Right hindlimb (tissue), 1 donor: ENCODE measurements around the gene NRF1.

Experiments used
- DNase-seq: peaks from one replicate; pipeline ENCODE4 v3.0.0-alpha.2; 2018

Gene NRF1

DNA sequence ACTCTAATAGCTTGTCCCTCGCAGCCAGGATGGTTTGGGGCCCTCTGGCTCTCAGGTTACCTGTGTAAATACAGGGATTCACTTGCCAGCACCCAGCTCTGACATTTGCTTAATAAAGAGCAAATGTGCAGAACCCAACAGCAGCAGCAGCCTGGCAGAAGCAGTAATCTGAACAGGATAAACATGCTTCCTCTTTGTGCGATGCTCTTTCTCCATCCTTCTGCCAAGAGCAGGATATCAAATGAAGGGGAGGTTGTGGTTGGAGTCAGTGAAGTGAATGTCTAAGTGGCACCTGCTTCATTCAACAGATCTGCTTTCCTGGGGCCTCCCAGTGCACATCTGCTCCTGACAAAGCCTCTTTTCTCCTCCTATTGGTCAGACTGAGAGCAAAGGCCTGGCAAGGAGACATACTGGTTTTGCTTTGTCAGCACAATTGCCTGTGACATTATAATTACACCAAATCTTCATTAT is 130.3 kb downstream of the NRF1 start:
- no peak for DNase-seq

DNA sequence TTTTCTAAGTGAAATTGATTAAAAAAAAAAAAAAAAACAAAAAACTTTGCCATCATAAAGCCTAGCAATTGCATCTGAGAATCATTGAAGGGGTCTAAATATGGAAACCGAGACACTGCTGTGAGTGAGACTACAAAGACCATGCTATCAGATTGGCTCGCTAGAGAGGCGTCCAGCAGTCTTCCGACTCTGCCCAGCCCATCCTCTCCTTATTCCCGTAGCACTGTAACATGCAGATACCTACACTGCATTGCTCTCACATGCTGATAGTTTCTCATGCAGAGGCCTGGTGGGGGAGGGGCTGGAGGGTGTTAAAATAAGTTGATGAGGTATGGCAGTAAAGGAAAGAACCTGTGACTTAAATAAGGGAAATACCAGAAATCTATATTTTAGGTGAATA is 130.7 kb downstream of the NRF1 start:
- no peak for DNase-seq

DNA sequence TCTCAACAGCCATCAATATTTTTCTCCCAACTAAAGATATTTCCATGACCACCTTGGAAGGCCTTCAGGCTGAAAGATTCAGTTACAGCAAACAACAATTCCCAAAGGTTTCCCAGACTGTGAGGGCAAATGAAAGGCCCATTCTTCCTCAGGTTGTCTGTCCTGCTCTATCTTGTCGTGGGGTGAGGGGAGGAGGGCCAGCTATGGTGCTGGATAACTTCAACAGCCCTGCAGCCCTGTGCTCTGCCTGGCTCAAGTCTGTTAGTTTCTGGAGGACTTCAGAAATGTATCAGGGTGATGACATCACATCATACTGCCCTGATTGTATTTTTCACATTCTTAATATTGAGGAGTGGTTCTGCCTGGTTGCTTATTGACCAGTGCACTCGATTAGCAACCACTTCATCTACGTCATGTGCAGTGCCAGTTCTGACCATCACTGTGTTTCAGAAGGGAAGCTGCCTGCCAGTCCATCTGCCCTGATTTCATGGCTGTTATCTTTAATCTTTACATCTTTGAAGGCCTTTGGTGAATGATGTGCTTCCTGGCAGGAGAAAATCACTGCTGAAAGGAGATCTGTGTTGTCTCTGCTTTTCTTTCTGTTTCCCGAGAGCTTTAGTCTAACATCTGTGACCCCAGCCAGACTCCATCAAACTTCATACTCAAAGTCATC is 135.5 kb downstream of the NRF1 start:
- DNase-seq: no peak

DNA sequence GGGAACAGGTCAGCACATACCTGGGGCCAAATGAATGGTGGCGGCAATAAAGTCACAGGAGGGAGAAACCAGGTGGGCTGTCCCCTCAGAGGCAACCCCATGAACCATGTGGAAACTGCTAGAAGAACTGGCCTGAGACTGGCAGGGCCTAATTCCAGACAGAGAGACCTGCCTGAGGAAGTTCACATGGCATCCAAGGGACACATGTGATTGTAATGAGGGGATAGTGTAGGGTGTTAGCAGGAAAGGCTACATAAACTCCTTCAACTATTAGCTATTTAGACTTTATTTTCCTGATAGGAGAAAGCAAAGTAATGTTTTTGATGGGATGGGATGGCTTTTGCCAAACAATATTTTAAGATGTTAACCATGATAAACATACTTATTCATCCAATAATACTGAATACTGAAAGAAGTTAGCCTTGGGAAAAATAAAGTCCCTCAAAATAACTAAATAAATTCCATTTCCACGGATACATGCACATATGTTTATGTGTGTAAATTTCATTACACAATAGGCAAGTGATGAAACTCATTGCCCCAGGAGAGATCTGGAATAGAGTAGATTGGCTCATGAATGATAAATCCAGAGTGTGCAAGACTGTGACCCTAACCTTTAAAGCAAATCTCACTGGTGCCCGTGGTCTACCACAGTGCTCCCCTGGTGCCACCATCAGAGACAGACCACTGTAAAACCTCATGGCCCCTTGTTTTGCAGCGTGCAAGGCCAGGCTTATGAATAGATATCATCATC is 137.0 kb downstream of the NRF1 start:
- no peak for DNase-seq

DNA sequence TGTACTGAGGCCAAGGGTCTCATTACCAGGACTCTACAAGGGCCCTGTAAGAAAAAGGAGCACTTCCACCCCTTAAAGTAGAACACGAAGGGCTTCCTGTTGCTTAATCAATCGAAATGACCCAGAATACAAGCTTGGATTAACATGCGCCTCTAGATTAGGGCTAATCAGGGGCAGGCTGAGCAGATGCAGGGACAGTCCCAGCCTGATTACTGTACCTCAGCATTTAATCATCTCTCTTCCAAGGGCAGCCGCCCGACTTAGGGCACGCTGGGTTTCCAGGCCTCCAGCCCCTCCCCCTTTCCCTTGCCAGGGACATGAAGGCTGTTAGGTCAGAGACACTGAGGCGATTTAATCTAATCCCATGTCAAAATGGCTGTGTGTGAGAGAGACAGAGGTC is 138.6 kb downstream of the NRF1 start:
- DNase-seq: no peak

DNA sequence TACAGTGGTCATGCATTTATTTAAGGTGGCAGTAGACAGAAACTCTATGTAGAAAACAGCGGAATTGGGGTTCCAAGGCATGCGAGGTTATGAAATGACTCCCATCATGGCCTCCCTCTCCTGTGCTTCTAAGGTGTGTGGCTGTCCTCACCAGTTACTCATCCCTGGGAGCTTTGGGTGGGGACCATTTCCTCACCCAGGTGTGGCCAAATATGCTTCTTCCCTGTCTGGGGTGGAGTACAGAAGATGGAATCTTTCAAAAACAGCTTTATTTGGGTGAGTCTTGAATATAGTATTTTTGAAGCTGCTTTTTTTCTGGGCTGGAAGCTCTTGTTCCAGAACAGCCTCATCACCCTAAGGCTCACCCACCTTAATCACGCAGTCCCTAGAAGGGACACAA is 139.0 kb downstream of the NRF1 start:
- no peak for DNase-seq

DNA sequence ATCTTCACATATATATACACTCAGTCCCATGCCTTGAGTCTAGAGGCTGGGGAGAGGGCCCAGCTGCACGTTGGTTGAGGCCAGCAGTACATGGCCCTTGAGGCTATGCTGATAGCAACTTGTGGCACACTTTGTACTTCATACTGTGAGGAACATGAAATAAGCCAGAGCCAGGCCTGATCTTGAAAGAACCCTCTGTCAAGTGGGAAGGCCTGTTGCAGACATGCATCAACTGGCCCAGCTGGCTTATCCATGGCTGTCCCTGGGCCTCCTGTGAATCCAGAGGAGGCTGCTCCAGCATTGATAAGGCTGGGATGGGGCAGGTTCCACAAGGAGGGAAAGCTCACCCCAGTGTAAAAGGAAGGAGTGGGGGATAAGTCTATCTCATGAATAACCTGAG is 140.4 kb downstream of the NRF1 start:
- no peak for DNase-seq

DNA sequence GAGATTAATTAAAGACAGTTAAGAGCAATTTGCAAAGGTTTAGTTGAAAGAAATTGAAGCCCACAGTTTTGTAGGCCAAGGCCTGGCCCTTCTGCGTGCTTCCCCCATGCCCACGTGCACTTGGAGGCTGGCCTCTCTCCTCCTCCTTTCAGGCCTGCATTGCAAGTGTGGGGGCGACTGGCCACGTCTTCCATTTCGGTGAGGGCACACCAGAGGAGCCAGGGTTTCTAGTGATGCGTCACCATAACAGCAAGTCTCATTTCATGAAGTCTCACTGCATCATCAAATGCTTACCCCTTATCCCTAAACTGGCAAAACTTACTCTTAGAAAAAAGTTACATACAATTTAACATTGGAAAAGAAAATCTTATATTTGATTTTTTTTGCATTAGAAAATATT is 141.2 kb downstream of the NRF1 start:
- DNase-seq: no peak

DNA sequence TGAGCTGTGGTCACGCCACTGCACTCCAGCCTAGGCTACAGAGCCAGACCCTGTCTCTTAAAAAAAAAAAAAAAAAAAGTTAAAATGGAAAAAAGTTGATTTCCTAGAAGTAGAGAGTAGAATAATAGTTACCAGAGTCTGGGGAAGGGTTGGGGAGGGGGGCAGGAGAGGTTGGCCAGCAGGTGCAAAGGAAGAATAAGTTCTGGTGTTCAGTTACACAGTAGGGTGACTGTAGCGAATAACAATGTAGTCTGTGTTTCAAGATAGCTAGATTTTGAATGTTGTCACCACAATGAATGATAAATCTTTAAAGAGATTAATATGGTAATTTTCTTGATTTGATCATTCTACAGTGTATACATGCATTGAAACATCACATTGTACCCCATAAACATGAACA is 142.9 kb downstream of the NRF1 start:
- no peak for DNase-seq

DNA sequence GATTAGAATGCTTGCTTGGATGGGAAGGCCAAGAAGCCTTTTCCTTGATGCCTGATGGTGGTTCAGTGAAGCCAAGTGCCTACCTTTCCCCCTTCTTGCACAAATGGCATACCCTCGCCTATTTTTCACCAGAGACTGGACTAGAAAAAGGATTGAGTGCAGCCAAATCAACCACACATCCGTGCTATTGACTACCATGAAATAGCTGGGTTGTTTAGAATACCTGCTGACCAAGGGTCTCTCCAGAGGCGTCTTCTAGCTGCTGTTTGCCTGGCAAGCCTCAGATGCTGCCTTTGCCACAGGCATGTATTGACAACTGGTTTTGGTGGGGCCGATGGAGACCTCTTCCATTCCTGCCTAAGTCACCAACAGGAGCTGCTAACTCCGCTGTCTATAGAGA is 146.5 kb downstream of the NRF1 start:
- DNase-seq: no peak

DNA sequence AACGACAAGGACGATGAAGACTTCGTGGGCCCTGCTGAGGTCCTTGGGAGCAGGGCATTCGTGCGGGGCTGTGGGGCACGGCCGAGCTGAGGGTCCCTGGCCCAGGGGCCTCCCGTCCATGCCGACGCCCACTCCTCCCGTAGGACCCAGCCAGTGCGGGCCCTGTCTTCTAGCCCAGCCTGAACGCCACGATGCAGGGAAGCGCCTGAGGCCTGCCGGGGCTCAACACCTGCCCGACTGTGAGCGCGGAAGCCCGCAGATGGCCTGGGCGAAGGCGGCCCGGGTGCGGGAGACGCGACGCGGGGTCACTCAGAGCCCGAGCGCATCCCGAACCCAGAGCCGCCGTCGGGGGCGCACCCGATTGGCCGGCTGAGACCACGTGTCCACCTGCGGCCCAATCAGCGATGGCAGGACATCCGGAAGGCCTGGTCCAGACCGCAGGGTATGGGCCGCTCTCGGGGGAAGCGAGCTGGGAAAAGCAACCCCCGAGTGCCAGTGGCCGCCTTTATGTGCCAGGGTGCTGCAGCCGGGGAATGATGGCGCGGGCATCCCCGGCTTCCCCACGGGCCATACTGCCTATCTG is 151.0 kb downstream of the NRF1 start:
- no peak for DNase-seq

DNA sequence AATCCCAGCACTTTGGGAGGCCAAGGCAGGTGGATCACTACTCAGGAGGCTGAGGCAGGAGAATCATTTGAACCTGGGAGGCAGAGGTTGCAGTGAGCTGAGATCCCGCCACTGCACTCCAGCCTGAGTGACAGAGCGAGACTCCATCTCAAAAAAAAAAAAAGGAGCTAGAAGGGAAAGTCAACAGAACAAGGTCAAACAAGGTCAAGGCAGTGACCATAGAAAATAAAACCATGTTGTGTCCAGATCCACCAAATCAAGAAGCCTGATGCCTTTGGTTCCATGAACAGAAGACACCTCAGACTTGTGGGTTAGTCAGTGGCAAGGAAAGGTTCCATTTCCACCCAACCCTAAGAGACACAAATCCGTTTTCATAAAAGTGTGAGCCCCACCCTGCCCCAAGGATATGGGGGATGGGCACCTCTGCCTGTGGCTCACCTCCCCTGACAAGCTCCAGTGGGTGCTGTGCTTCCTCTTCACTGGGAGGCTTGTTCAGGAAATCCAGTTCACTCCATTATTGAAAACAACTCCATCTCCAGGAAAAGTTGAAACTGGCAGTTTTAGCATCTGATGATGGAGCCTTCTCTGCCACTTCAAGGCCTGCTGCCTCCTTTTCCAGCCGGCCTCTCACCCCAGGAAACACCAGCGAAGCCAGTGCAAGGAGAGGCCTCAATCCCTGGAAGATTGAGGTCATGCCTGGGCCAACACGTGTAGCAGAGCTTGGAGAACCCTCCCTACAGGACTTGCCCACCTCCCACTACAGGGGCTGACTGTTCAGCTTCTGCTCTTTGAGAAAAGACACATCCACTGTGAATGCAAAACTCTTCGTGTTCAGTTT is 152.9 kb downstream of the NRF1 start:
- DNase-seq: peak; percentile 8

DNA sequence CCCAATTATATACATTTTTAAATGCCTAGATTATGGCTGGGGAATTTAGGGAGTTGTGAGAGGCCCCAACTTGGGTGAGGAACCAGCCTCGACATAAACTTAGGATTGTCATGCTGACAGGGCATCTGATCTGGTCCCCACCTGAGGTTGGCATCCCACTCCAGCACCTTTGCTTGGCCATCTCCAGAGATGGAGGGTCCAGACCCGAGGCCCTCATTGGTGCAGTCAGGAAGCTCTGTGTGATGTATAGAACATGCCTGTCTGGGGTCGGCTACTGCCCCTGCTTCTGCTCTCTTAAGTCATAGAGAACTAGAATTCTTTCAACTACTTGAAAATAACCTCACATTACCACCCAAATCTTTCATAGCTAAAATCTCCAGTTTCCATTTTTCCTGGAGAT is 153.8 kb downstream of the NRF1 start:
- DNase-seq: no peak

DNA sequence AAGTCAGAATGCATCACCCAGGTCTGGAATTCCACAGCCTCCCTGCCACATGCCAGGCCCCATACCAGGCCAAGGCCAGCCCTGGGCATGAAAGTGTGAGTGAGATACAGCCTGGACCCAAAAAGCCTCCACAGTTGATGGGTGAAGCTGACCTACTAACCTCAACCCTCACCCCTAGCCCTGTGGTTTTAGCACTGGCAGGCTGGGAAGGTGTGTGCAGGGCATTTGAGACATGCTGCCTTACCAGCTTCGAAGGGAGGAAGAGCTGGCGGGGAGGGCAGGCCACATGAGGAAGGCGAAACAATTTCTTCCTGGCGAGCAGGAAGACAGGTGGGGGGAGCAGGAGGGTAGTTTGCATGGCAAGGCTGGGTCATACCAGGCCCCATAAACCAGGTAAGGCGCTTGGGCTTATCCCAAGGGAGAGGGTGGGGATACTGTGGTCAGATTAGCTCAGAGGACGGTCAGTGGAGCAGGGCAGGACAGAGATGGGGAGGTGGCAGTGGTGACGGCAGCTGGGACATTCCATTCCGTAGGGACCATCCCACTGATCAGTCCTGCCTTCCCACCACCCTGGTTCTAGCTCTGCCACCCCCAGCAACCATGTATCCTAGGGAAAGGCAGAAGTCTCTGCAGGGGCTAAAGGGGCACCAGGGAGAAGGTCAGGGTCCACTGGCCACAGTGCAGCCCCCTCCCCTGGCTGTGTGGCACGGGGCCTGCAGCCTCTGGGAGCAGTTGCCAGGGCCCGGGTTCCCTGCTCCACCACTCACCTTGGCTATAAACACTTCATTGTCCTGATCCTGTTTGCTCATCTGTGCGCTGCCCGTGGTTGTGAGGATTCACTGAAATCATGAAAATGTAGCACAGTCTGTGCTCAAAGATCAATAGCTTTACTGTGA is 155.8 kb downstream of the NRF1 start:
- DNase-seq: no peak

DNA sequence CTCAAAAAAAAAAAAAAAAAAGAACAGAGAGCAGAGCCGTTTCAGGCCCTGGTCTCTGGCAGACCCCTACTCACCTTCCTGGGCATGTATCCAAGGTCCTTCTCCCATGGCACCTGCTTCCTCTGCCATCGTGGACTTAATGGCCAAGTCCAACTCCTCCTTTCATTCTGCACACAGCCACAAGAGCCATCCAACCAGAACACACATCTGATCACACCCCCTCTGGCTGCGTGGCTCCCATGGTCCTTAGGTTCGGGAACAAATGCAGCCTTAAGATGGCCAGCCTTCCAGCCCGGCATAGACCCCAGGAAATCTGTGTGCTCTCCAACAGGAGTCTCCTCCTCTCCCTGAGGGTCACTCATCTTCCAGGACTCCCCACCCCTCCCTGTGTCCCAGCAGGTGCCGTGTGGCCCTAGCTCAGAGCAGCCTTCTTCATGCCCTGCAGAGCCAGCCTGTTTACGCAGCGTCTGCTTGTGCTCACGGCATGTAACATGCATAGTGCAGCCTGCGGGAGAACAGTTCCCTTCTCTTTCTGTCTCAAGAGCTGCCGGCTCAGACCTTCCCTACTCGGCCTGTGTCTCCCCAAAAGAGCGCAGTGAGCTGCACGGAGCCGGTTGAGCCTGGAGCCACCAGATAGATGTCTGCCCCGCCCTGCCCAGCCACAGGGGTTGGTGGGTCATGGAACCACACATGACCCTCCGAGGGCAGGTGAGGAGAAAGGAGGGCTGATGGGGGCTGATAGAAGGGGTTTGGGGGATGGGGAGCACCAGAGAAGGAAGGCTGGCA is 157.3 kb downstream of the NRF1 start:
- DNase-seq: peak; percentile 11

DNA sequence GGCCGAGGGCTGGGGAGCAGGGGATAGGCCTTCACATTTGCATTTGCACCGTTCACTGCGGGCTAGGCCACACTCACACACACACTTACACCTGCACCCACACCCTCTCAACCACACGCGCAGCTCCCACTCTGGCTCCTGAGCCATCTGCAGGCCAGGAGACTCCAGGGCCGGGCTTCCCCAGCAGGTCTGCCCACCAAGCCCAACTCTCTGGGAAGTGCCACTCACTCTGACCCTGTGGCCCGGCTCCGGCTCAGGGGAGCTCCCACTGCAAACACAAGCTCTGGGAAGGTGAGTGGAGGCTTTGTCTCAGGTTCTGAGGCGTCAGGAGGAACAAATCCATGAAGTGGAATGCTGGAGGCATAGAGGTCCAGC is 157.9 kb downstream of the NRF1 start:
- DNase-seq: peak; percentile 3

DNA sequence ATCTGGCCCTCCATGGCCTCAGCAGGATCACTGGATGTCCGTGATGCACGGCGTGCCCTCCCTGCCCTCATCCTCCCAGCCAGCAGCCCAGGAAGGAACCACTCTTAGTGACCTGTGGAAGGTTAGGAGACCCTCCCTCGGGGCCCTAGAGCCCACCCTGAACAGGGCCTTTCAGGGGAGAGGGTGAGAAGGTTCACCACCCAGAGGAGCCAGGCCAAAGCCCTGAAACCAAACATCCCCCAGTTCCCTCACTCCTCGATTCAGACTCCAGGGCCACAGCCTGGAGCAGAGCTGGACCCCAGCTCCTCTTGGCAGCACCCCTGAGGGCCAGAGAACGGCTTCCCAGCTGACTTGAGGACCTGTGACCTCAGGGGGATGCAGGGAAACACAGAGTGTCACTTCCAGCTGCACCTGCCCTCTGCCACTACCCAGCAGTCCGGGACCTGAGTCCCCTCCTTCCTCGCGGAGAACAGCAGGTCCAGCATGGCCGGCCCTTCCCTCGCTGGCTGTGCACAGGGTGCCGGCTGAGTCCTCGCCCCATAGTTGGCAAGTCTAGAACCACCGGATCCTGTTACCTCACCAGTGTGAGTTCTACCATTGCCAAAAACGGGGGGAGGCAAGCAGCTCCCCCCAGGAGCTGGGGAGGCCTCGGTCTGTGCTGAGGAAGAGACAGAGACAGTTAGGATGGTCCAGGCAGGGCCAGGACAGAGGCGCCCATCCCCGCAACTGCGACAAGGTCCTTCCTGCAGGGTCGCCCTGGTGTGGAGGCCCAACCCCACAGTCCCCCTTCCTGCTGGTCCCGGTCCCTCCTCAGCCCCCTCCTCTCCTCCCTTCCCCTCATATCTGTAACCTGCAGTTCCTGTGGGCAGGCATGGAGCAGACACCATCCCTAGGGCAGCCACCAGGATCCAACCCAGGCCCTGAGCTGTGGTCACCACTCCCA is 158.6 kb downstream of the NRF1 start:
- no peak for DNase-seq

DNA sequence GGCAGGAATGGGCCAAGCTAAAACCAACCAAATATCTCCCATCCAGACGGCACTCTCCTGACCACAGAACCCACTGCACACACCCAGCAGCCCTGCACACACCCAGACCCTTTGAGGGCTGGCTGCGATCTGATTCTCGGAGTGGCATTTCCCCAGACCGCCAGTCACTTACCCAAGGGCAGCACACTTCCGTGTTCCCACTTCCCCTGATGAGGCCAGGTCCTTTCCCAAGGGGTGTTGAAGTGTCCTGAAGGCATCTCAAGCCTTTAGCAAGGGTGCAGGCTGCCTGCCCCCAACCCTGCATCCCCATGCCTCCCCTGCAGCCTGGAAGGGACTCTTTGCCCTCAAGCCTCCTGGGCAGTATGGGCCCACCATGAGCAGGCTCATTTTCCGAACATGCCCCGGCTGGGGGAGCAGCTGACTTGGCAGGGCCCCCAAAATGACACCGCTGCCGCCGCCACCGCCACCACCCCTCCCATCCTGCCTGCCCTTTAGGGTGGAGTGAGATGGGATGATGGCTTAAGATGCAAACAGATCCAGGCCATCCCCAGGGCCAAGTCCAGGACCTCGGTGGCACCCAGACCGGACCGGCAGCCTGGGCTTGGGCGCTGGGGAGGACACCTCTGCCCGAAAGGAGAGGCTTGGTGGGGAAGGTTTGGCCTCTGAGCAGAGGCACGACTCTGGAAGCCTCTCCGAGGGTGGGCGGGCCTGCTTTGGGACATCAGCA is 159.8 kb downstream of the NRF1 start:
- no peak for DNase-seq

DNA sequence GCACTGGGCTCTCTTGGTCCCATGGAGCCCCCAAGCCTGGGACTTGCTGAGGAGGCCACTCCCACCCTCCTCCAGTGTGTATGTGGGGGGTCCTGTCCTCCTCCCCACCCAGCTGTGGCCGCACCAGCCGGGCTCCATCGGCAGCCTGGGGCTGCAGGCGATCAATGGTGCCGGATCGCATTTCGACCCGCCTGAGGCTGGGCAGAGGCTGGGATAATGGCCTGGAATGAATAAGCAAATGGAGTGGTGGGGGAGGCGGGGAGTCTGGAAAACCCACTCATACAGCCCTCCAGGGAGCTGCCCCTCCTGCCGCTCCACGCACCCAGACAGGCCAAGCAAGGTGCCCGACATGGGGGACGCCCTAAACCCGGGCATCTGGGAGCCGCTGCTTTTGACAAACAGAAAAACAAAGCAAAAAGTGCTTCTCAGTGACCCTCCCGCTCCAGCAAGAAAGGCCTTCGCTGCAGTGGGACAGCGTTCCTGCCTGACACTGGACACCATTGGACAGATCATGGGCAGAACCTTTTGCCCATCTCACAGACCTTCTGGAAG is 160.5 kb downstream of the NRF1 start:
- no peak for DNase-seq
